C4-2B (cell line): ENCODE results near the gene PRTFDC1.

ENCODE experiments used
- H3K27ac ChIP-seq: fragments of 450-650 bp; 2 replicates; pipeline ENCODE4 v1.5.1; 2017
- ZFX ChIP-seq: fragments of 450-650 bp; IDR thresholded peaks from 2 replicates; pipeline ENCODE4 v1.6.1; 2017
- TF ChIP-seq, protein P1 (sequence below): fragments of 450-650 bp; conservative IDR thresholded peaks from 2 replicates; pipeline ENCODE4 v1.5.1; 2017; ENCODE audit warnings: mild to moderate bottlenecking

PRTFDC1 gene

DNA sequence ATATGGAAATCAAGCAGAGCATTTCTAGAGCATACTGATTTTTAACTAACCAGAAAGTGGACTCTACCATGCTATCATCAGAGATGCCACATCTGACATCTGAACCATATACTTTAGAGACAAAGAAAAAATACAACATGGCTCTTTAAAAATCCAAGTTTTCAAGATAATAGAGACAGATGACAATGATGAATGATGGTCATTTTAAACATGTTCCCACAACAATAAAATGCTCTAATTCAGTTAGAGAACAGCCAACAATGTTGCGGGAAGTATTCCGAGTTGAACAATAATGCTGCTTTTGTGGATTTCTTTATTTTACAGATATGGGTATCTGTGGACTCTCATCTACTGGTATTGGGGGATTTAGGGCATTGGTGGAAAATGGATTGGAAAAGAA is 52.8 kb downstream of the PRTFDC1 start:
- no peak overlapping the region for H3K27ac ChIP-seq
- TF ChIP-seq ZFX, result no peak
- TF ChIP-seq, protein P1, sequence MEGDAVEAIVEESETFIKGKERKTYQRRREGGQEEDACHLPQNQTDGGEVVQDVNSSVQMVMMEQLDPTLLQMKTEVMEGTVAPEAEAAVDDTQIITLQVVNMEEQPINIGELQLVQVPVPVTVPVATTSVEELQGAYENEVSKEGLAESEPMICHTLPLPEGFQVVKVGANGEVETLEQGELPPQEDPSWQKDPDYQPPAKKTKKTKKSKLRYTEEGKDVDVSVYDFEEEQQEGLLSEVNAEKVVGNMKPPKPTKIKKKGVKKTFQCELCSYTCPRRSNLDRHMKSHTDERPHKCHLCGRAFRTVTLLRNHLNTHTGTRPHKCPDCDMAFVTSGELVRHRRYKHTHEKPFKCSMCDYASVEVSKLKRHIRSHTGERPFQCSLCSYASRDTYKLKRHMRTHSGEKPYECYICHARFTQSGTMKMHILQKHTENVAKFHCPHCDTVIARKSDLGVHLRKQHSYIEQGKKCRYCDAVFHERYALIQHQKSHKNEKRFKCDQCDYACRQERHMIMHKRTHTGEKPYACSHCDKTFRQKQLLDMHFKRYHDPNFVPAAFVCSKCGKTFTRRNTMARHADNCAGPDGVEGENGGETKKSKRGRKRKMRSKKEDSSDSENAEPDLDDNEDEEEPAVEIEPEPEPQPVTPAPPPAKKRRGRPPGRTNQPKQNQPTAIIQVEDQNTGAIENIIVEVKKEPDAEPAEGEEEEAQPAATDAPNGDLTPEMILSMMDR, result no peak

DNA sequence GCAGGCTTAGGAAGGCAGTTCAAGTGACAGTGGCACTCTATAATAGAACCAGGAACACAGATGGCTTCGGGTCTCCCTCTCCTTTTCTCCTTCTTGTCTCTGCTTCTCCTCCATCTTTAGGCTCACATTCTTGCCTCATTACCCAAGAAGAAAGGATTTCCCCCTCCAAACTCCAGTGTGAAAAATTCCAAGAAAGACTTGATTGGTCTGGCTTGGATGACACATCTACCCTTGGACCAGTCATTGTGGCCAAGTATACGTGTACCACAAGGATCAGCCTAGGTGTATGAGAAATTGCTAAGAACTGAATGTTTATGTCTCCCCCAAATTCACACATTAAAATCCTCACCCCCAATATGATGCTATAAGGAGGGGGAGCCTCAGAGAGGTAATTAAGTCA is 53.9 kb downstream of the PRTFDC1 start:
- H3K27ac ChIP-seq, result no peak overlapping the region

DNA sequence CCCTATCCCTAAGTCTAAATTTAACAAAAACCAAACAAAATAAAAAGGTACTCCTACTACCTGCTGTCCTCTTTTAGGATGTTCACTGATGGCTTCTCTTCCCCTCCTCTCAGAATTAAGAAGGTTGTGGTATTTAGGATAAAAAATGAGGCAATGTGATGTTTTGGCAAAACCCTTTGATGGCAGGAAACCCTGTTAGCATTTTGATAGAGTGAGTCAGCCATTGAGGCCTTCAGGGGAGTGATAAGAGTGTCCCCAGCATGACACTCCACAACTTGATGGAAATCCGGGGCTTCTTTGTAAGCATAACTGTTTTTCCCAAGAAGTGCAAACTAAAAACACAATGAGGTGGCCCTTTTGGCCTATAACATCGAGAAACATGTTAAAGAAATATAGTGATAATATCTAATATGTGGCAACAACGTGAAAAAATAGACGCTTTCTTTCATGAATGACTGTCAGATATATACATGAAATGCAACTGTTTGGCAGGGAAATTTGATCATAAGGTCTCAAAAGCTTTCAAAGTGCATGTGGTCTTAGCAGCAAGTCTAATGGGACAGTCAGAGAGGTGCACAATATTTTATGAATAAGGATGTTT is 55.0 kb downstream of the PRTFDC1 start:
- H3K27ac ChIP-seq, result no peak overlapping the region

More for the DNA sequence above, 53.9 kb downstream of the PRTFDC1 start:
- TF ChIP-seq ZFX, result no peak
- TF ChIP-seq, protein P1, result no peak

DNA sequence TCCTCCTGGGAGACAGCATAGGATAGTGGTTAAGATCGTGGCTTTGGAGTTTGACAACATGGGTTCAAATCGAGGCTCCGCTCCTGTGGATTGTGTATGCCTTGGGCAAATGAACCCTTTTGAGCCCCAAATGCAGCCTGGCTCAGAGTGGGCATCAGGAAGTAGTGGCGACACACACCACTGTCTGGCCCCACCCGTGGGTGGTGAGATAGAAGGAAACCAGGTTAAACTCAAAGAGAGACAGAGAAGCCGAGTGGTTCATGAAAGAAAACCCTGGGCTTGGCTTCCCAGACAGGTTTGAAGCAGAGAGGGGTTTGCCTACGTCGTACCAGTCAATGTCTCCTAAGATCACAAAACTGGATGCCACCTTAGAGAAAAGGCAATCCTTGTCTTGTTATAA is 57.7 kb downstream of the PRTFDC1 start:
- no peak for TF ChIP-seq ZFX
- TF ChIP-seq, protein P1, result no peak

More for the DNA sequence above, 55.0 kb downstream of the PRTFDC1 start:
- TF ChIP-seq, protein P1, result no peak
- TF ChIP-seq ZFX, result no peak

DNA sequence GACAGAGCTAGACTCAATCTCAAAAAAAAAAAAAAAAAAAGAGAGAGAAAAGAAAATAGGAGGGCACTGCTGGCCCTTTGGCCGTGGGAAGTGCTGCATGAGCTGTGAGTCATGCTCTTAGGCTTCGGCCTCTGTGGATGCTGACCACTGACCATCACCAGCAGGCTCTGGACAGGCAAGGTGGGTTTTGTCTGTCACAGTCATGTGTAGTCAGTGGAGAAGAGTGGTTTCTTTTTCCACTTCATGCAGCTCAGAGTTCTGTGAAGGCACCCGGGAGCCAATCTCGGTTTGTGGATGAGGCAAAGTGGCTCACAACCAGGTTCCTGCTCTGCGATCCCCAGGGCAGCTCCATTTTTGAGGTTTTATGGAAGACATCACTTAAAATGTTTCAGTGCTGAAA is 58.1 kb downstream of the PRTFDC1 start:
- TF ChIP-seq, protein P1, result no peak
- no peak for TF ChIP-seq ZFX
- H3K27ac ChIP-seq, result no peak overlapping the region

More for the DNA sequence above, 57.7 kb downstream of the PRTFDC1 start:
- no peak overlapping the region for H3K27ac ChIP-seq

DNA sequence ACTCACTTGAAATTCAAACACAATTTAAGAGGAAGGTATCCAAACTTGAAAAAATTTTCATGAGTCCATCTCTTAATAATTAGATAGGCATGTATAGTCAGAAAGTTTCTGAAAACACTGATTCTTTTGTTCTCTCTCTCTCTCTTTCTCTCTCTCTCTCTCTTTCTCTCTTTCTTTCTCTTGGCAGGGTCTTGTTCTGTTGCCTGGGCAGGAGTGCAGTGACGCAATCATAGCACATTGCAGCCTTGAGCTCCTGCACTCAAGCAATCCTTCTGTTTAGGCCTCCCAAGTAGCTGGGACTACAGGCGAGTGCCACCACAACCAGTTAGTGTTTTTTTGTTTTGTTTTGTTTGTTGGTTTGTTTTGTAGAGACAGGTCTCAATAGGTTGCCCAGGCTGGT is 59.3 kb downstream of the PRTFDC1 start:
- TF ChIP-seq, protein P1, result no peak
- no peak for TF ChIP-seq ZFX
- H3K27ac ChIP-seq, result no peak overlapping the region

DNA sequence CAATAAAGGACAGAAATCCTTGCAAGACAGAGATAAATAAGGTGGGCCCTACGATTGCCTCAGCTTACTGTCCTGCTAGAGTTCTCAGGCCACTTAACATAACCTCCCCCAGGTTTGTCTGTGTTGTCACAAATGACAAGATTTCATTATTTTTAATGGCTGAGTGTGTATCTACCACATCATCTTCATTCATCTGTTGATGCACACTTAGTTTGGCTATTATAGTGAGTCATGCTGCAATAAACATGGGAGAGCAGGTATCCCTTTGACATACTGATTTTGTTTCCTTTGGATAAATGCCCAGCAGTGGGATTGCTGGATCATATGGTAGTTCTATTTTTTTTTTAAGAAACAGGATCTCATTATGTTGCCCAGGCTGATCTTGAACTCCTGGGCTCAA is 60.6 kb downstream of the PRTFDC1 start:
- H3K27ac ChIP-seq, result no peak overlapping the region
- no peak for TF ChIP-seq ZFX
- TF ChIP-seq, protein P1, result no peak
